H1 (cell line): ENCODE data around the gene CSGALNACT2. TPM values are rescaled to one million over a fixed set of nuclear protein-coding genes. Genes with fewer than 3 reads are reported as not detected.

Source experiments
- CTCF ChIA-PET: fragments of 300-600 bp; sonication (Branson Sonifier 250); formaldehyde crosslinking; loops from one replicate; lab custom pipeline; 2021; ENCODE audit not compliant: partially characterized antibody; lab: Charles Lee
- POLR2A ChIA-PET: fragments of 300-600 bp; sonication (Branson Sonifier 250); formaldehyde crosslinking; loops from one replicate; lab custom pipeline; 2021; ENCODE audit warnings: inconsistent platforms; ENCODE audit not compliant: partially characterized antibody; lab: Charles Lee
- DNase-seq, 2 experiments: peaks; one replicate each; pipeline versions ENCODE4 v3.0.0 to v3.0.0-alpha.2; 2010 to 2022; ENCODE audit warnings: low spot score in 2 of 2, low read depth in 1 of 2, mixed read lengths in 1 of 2
- FAIRE-seq: peaks from 2 replicates; lab custom pipeline; 2011; peaks lifted over from hg19 to GRCh38; lab: Jason Lieb, UNC
- H2AFZ ChIP-seq: 2 replicates; pipeline ENCODE4 v1.8.1; 2012; ENCODE audit warnings: low read length, inconsistent platforms
- H2AK5ac ChIP-seq: 2 replicates; pipeline ENCODE4 v1.6.1; 2013; ENCODE audit warnings: low read depth, low read length
- H2BK120ac ChIP-seq: replicated peaks from 2 replicates; pipeline ENCODE3; 2013; ENCODE audit warnings: low read depth, low read length, inconsistent platforms
- H2BK12ac ChIP-seq: 2 replicates; pipeline ENCODE4 v1.6.1; 2013; ENCODE audit warnings: low read depth, low read length
- H2BK15ac ChIP-seq: 2 replicates; pipeline ENCODE4 v1.6.1; 2013; ENCODE audit warnings: low read length
- H2BK20ac ChIP-seq: 2 replicates; pipeline ENCODE4 v1.6.1; 2013; ENCODE audit warnings: low read length
- H2BK5ac ChIP-seq: 2 replicates; pipeline ENCODE4 v1.6.1; 2013; ENCODE audit warnings: low read depth, low read length
- H3K14ac ChIP-seq: 2 replicates; pipeline ENCODE4 v1.6.1; 2013; ENCODE audit warnings: inconsistent platforms; ENCODE audit not compliant: insufficient read length
- H3K18ac ChIP-seq: 2 replicates; pipeline ENCODE4 v1.6.1; 2013; ENCODE audit warnings: low read length; ENCODE audit errors: extremely low read depth
- H3K23ac ChIP-seq: 2 replicates; pipeline ENCODE4 v1.6.1; 2013; ENCODE audit warnings: inconsistent platforms; ENCODE audit not compliant: insufficient read length
- H3K23me2 ChIP-seq: 2 replicates; pipeline ENCODE4 v1.6.1; 2013; ENCODE audit warnings: low read depth, low read length
- H3K27ac ChIP-seq: 2 replicates; pipeline ENCODE4 v1.6.1; 2011; ENCODE audit warnings: low read depth, low read length, inconsistent platforms
- H3K27me3 ChIP-seq, 4 experiments: replicated peaks in 1 of 4; 1 replicate in 1 of 4; 2 replicates in 3 of 4; pipeline versions ENCODE4 v1.6.1 to v1.8.1; 2011 to 2013; ENCODE audit warnings: low read length in 3 of 4, mild to moderate bottlenecking in 3 of 4, inconsistent platforms in 2 of 4, mixed read lengths in 2 of 4, moderate library complexity in 1 of 4; ENCODE audit not compliant: control insufficient read depth in 3 of 4, insufficient read depth in 3 of 4; ENCODE audit errors: extremely low read depth in 1 of 4
- H3K36me3 ChIP-seq, 4 experiments: 2 replicates each; pipeline versions ENCODE4 v1.6.1 to v1.8.1; 2011 to 2013; ENCODE audit warnings: mild to moderate bottlenecking in 4 of 4, low read length in 3 of 4, moderate library complexity in 2 of 4, control low read depth in 1 of 4, inconsistent platforms in 1 of 4; ENCODE audit not compliant: insufficient read depth in 4 of 4, control insufficient read depth in 2 of 4
- H3K4ac ChIP-seq: replicated peaks from 2 replicates; pipeline ENCODE3; 2013; ENCODE audit warnings: low read length, low read depth, mixed read lengths, inconsistent platforms; ENCODE audit not compliant: insufficient read length
- H3K4me1 ChIP-seq, 4 experiments: replicated peaks in 1 of 4; 1 replicate in 1 of 4; 2 replicates in 3 of 4; pipeline versions ENCODE4 v1.6.1 to v1.8.1; 2011 to 2013; ENCODE audit warnings: low read length in 3 of 4, inconsistent platforms in 2 of 4, mixed read lengths in 1 of 4; ENCODE audit not compliant: insufficient read depth in 4 of 4, control insufficient read depth in 3 of 4
- H3K4me2 ChIP-seq, 2 experiments: 2 replicates each; pipeline versions ENCODE4 v1.6.1 to v1.8.1; 2011 to 2013; ENCODE audit warnings: low read depth in 2 of 2, low read length in 2 of 2, control low read depth in 1 of 2, inconsistent platforms in 1 of 2, mild to moderate bottlenecking in 1 of 2; ENCODE audit not compliant: insufficient read depth in 1 of 2
- H3K4me3 ChIP-seq, 4 experiments: fragments of 200-600, 300-600 bp in 1 of 4; sonication (generic), shearing (Covaris generic), sonication (Bioruptor Twin) in 1 of 4; 2 replicates each; pipeline versions ENCODE4 v1.5.1 to v1.8.1; 2011 to 2016; ENCODE audit warnings: low read length in 4 of 4, low read depth in 3 of 4, control low read depth in 2 of 4, inconsistent platforms in 2 of 4, mild to moderate bottlenecking in 2 of 4, mixed read lengths in 1 of 4, moderate library complexity in 1 of 4; ENCODE audit not compliant: insufficient read depth in 2 of 4; ENCODE audit errors: extremely low read depth in 1 of 4
- H3K56ac ChIP-seq: replicated peaks from 2 replicates; pipeline ENCODE3; 2013; ENCODE audit warnings: low read depth, mild to moderate bottlenecking, mixed read lengths, low read length, inconsistent platforms; ENCODE audit not compliant: insufficient read length
- H3K79me1 ChIP-seq: 2 replicates; pipeline ENCODE4 v1.6.1; 2013; ENCODE audit warnings: low read depth, low read length, control low read depth
- H3K79me2 ChIP-seq, 2 experiments: 2 replicates each; pipeline versions ENCODE4 v1.6.1 to v1.8.1; 2012 to 2013; ENCODE audit warnings: low read length in 2 of 2, mild to moderate bottlenecking in 2 of 2, inconsistent platforms in 1 of 2; ENCODE audit not compliant: insufficient read depth in 2 of 2, control insufficient read depth in 1 of 2
- H3K9ac ChIP-seq, 4 experiments: replicated peaks in 1 of 4; 1 replicate in 1 of 4; 2 replicates in 3 of 4; pipeline versions ENCODE4 v1.6.1 to v1.8.1; 2011 to 2013; ENCODE audit warnings: low read depth in 3 of 4, low read length in 3 of 4, control low read depth in 2 of 4, mild to moderate bottlenecking in 2 of 4, moderate library complexity in 2 of 4, inconsistent platforms in 1 of 4; ENCODE audit errors: extremely low read depth in 1 of 4
- H3K9me3 ChIP-seq, 2 experiments: 2 replicates each; pipeline versions ENCODE4 v1.6.1 to v1.8.1; 2012 to 2013; ENCODE audit warnings: mild to moderate bottlenecking in 2 of 2, moderate library complexity in 2 of 2, control low read depth in 1 of 2, inconsistent platforms in 1 of 2, low read depth in 1 of 2, low read length in 1 of 2, mixed read lengths in 1 of 2; ENCODE audit not compliant: insufficient read depth in 2 of 2
- H4K20me1 ChIP-seq, 2 experiments: replicated peaks in 1 of 2; 2 replicates each; pipeline versions ENCODE3 to v1.8.1; 2011 to 2013; ENCODE audit warnings: inconsistent platforms in 2 of 2, low read length in 2 of 2, mild to moderate bottlenecking in 1 of 2; ENCODE audit not compliant: insufficient read depth in 2 of 2, control insufficient read depth in 1 of 2
- H4K5ac ChIP-seq: 2 replicates; pipeline ENCODE4 v1.6.1; 2013; ENCODE audit warnings: low read length, low read depth, mixed read lengths, inconsistent platforms; ENCODE audit not compliant: insufficient read length
- H4K8ac ChIP-seq: 2 replicates; pipeline ENCODE4 v1.8.0; 2013; ENCODE audit warnings: mild to moderate bottlenecking, moderate library complexity, low read length, inconsistent platforms; ENCODE audit not compliant: insufficient read depth; ENCODE audit errors: extremely low read depth
- H4K91ac ChIP-seq: replicated peaks from 2 replicates; pipeline ENCODE3; 2013; ENCODE audit warnings: low read length, mixed read lengths, inconsistent platforms; ENCODE audit not compliant: insufficient read length
- NRF1 ChIP-seq: IDR thresholded peaks from 2 replicates; pipeline ENCODE4 v1.6.1; 2011; ENCODE audit warnings: mild to moderate bottlenecking, low read depth, low read length, improper control_type of control experiment
- WGBS, 2 experiments: shearing (Covaris generic) in 1 of 2; methylation state at CpG; one replicate each; pipeline versions ENCODE4 v1.1.6 to v1.1.7; 2013 to 2015; ENCODE audit warnings: low lambda C conversion rate in 2 of 2, mixed read lengths in 2 of 2, inconsistent platforms in 1 of 2, low coverage in 1 of 2, missing lambda C conversion rate in 1 of 2; ENCODE audit not compliant: insufficient replicate concordance in 2 of 2, insufficient coverage in 1 of 2, insufficient read length in 1 of 2; ENCODE audit errors: extremely low coverage in 1 of 2, missing lambda C conversion rate in 1 of 2; 5-methylcytosine and 5-hydroxymethylcytosine counted together
- polyA plus RNA-seq, 7 experiments: library from polyadenylated mRNA; depleted of rRNA in 3 of 7; stranded (reverse) in 5 of 7; unstranded in 2 of 7; fragments of >200 nt in 5 of 7; fragments of 200-250 nt in 2 of 7; gene quantifications; 1 replicate in 5 of 7; 2 replicates in 1 of 7; 4 replicates in 1 of 7; pipeline versions ENCODE4 v1.2.1 to v1.2.3, GENCODE V29; 2011 to 2013; ENCODE audit warnings: missing spikeins in 2 of 7, mixed read lengths in 2 of 7
- total RNA-seq: library from RNA; stranded (reverse); fragmentation: NEBNext Ultra II Directional; extraction: Animal tissue kit (Norgen Biotek cat#: 25700); gene quantifications from 2 replicates; pipeline ENCODE4 v1.2.1, GENCODE V29; 2021

The CSGALNACT2 gene
- total and polyA plus RNA-seq, 2 of the 8 experiments (the other 6 are each of a cell fraction or from before 2014, with no cell fraction given), result 2.6 to 5.3 TPM

GRCh38 chr10:43122096-43122495 is 16.1 kb upstream of the CSGALNACT2 start:
- H2BK15ac ChIP-seq, result no peak overlapping the region
- FAIRE-seq, result no peak

More at GRCh38 chr10:43122096-43122495, 16.1 kb upstream of the CSGALNACT2 start:
- Histone ChIP-seq H3K79me1 (no peaks in the 10 kb centered on the region), H4K5ac (no peak overlapping the region), H4K20me1 (peaks cover 0 to 3% of the 10 kb centered on the region in 2 experiments), H3K9ac (no peak overlapping the region), H4K91ac (no peak overlapping the region), H3K23me2 (no peaks in the 10 kb centered on the region), H3K18ac (no peak overlapping the region), H2AFZ (no peak overlapping the region), H3K23ac (no peak overlapping the region), H2BK120ac (no peak overlapping the region), H3K4me1 (no peaks in the 10 kb centered on the region), H3K27me3 (no peaks in the 10 kb centered on the region), H2BK5ac (no peak overlapping the region), H3K4me3 (no peak overlapping the region), H2BK12ac (no peak overlapping the region), H3K36me3 (no peaks in the 10 kb centered on the region; a peak in 2 of 8 replicates), H3K9me3 (no peaks in the 10 kb centered on the region), H3K4me2 (no peak overlapping the region), H4K8ac (no peak overlapping the region), H3K14ac (no peak overlapping the region), H3K27ac (no peak overlapping the region), H3K56ac (no peak overlapping the region), H2BK20ac (no peak overlapping the region), H2AK5ac (no peak overlapping the region), H3K4ac (no peak overlapping the region), H3K79me2 (no peaks in the 10 kb centered on the region)
- ChIA-PET CTCF (interaction anchor here (0.9 to 1.4 kb wide), 3 partner anchors 9 to 80 kb away, joined by 3 to 7 read pairs (median 5); no protein-coding TSS in a partner anchor), POLR2A (no interaction called here)
- TF ChIP-seq NRF1, result no peak
- DNase-seq, result no peak
- WGBS, 2 experiments, result 79% methylated on average over 4 of the region's 4 CpGs; no CpG with 5 or more reads in 1 of the 2 experiments
